Measurements from ENCODE around the gene SLC38A8.

GRCh38 chr16:84080813-84081212 is 38.2 kb upstream of the SLC38A8 start:
- TF ChIP-seq, protein P1, sequence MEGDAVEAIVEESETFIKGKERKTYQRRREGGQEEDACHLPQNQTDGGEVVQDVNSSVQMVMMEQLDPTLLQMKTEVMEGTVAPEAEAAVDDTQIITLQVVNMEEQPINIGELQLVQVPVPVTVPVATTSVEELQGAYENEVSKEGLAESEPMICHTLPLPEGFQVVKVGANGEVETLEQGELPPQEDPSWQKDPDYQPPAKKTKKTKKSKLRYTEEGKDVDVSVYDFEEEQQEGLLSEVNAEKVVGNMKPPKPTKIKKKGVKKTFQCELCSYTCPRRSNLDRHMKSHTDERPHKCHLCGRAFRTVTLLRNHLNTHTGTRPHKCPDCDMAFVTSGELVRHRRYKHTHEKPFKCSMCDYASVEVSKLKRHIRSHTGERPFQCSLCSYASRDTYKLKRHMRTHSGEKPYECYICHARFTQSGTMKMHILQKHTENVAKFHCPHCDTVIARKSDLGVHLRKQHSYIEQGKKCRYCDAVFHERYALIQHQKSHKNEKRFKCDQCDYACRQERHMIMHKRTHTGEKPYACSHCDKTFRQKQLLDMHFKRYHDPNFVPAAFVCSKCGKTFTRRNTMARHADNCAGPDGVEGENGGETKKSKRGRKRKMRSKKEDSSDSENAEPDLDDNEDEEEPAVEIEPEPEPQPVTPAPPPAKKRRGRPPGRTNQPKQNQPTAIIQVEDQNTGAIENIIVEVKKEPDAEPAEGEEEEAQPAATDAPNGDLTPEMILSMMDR (conservative IDR thresholded peaks at IDR 0.05) = no peak
- TF ChIP-seq ZFX (IDR thresholded peaks at IDR 0.05) = no peak
